PC-9 (cell line): ENCODE results near the gene DRGX. TPM values are rescaled to one million over a fixed set of nuclear protein-coding genes. Genes with fewer than 3 reads are reported as not detected.

ENCODE experiments used
- BruUV-seq: library from RNA; stranded (reverse); fragments of 400-500 nt; replicated peaks from 2 replicates; lab custom pipeline; 2021; lab: Mats Ljungman, UMichigan
- CTCF ChIA-PET: fragments of 300-600 bp; sonication (Branson Sonifier 250); formaldehyde crosslinking; loops from one replicate; lab custom pipeline; 2022; ENCODE audit warnings: antibody characterized with exemption; lab: Charles Lee
- POLR2A ChIA-PET: fragments of 300-600 bp; sonication (Branson Sonifier 250); formaldehyde crosslinking; loops from one replicate; lab custom pipeline; 2022; ENCODE audit warnings: antibody characterized with exemption; ENCODE audit not compliant: unreplicated experiment; lab: Charles Lee
- DNase-seq, 2 experiments: peaks; one replicate each; pipeline versions ENCODE4 v3.0.0 to v3.0.0-alpha.2; 2015 to 2022; ENCODE audit warnings: mixed read lengths in 1 of 2
- H2AFZ ChIP-seq: fragments of 200-600 bp; sonication (generic); 2 replicates; pipeline ENCODE4 v1.8.1; 2017; ENCODE audit warnings: antibody characterized with exemption
- H3F3A ChIP-seq: fragments of 200-600 bp; sonication (generic); 2 replicates; pipeline ENCODE4 v1.8.1; 2017; ENCODE audit warnings: antibody characterized with exemption, mild to moderate bottlenecking, low read depth; ENCODE audit not compliant: insufficient read depth
- H3K27ac ChIP-seq: fragments of 200-600 bp; sonication (generic); 2 replicates; pipeline ENCODE4 v1.6.1; 2016; ENCODE audit warnings: mixed run types
- H3K27me3 ChIP-seq: fragments of 200-600 bp; sonication (generic); 2 replicates; pipeline ENCODE4 v1.6.1; 2016; ENCODE audit warnings: low read depth, mixed run types; ENCODE audit not compliant: insufficient read depth
- H3K36me3 ChIP-seq: fragments of 200-600 bp; sonication (generic); 2 replicates; pipeline ENCODE4 v1.6.1; 2016; ENCODE audit warnings: low read depth, mixed run types
- H3K4me1 ChIP-seq: fragments of 200-600 bp; sonication (generic); replicated peaks from 2 replicates; pipeline ENCODE4 v1.6.1; 2016; ENCODE audit warnings: mixed run types; ENCODE audit not compliant: insufficient read depth
- H3K4me2 ChIP-seq: fragments of 200-600 bp; sonication (generic); 2 replicates; pipeline ENCODE4 v1.6.1; 2017; ENCODE audit warnings: mixed run types
- H3K4me3 ChIP-seq: fragments of 200-600 bp; sonication (generic); 2 replicates; pipeline ENCODE4 v1.6.1; 2016; ENCODE audit warnings: mixed run types
- H3K79me2 ChIP-seq: fragments of 200-600 bp; sonication (generic); 2 replicates; pipeline ENCODE4 v1.6.1; 2017; ENCODE audit warnings: low read depth, mixed run types
- H3K9me2 ChIP-seq: fragments of 200-600 bp; sonication (generic); 2 replicates; pipeline ENCODE4 v1.8.1; 2017; ENCODE audit warnings: mild to moderate bottlenecking; ENCODE audit not compliant: insufficient read depth
- H3K9me3 ChIP-seq: fragments of 200-600 bp; sonication (generic); 2 replicates; pipeline ENCODE4 v1.8.1; 2016; ENCODE audit warnings: low read depth; ENCODE audit not compliant: insufficient read depth
- H4K20me1 ChIP-seq: fragments of 200-600 bp; sonication (generic); 2 replicates; pipeline ENCODE4 v1.8.1; 2017; ENCODE audit not compliant: insufficient read depth
- CTCF ChIP-seq: fragments of 200-600 bp; sonication (generic); conservative IDR thresholded peaks from 2 replicates; pipeline ENCODE4 v1.6.1; 2017; ENCODE audit warnings: mixed run types, antibody characterized with exemption, mild to moderate bottlenecking, moderate library complexity
- EZH2 ChIP-seq: fragments of 200-600 bp; sonication (generic); IDR thresholded peaks from 2 replicates; pipeline ENCODE4 v1.8.0; 2017; ENCODE audit warnings: antibody characterized with exemption, low read depth
- intact Hi-C: fragments of 100-400 bp; cut with micrococcal nuclease; formaldehyde crosslinking; loops from one replicate; pipeline ENCODE4 v1.10.0; 2022; ENCODE audit not compliant: unreplicated experiment
- total RNA-seq: library from RNA; stranded (reverse); gene quantifications from 2 replicates; pipeline ENCODE4 v1.2.3, GENCODE V29; 2021

DRGX gene
- total RNA-seq, 1 experiment from 2014 or later: not detected

- H3K79me2 ChIP-seq: no peaks in the 10 kb centered on the region
- TF ChIP-seq CTCF: no peak
- no peak for TF ChIP-seq EZH2
- no TSS peak for BruUV-seq
- H2AFZ ChIP-seq: no peak overlapping the region
- intact Hi-C loops: no loop called here
- no peaks in the 10 kb centered on the region for H3K9me2 ChIP-seq
- H4K20me1 ChIP-seq: no peaks in the 10 kb centered on the region
- no peak overlapping the region for H3K4me2 ChIP-seq
- H3K27me3 ChIP-seq: peaks cover 51% of the 10 kb centered on the region
- POLR2A ChIA-PET: no interaction called here
- CTCF ChIA-PET: no interaction called here
- no peak for DNase-seq
- no peak overlapping the region for H3K27ac ChIP-seq
- no peaks in the 10 kb centered on the region for H3K4me1 ChIP-seq
- H3K4me3 ChIP-seq: no peak overlapping the region
- H3F3A ChIP-seq: no peaks in the 10 kb centered on the region
- H3K36me3 ChIP-seq: no peaks in the 10 kb centered on the region
- no peaks in the 10 kb centered on the region for H3K9me3 ChIP-seq
Measured at GRCh38 chr10:49366460-49366859, 29.4 kb downstream of the DRGX start.

GRCh38 chr10:49365675-49366415 is 30.0 kb downstream of the DRGX start:
- H4K20me1 ChIP-seq: no peaks in the 10 kb centered on the region
- H3F3A ChIP-seq: no peaks in the 10 kb centered on the region
- no peaks in the 10 kb centered on the region for H3K9me3 ChIP-seq
- no peak overlapping the region for H3K27ac ChIP-seq
- no peaks in the 10 kb centered on the region for H3K4me1 ChIP-seq
- no peaks in the 10 kb centered on the region for H3K9me2 ChIP-seq
- BruUV-seq: no TSS peak
- POLR2A ChIA-PET: no interaction called here
- DNase-seq: no peak
- TF ChIP-seq EZH2: no peak
- no peak for TF ChIP-seq CTCF
- H3K79me2 ChIP-seq: no peaks in the 10 kb centered on the region
- CTCF ChIA-PET: no interaction called here
- no peak overlapping the region for H3K4me3 ChIP-seq
- H3K36me3 ChIP-seq: no peaks in the 10 kb centered on the region
- H3K4me2 ChIP-seq: no peak overlapping the region
- intact Hi-C loops: no loop called here
- no peak overlapping the region for H2AFZ ChIP-seq
- H3K27me3 ChIP-seq: peaks cover 55% of the 10 kb centered on the region

GRCh38 chr10:49365275-49365674 is 30.6 kb downstream of the DRGX start:
- Histone ChIP-seq H4K20me1 (no peaks in the 10 kb centered on the region), H3K36me3 (no peaks in the 10 kb centered on the region), H3K9me2 (no peaks in the 10 kb centered on the region), H3K79me2 (no peaks in the 10 kb centered on the region), H3K27ac (no peak overlapping the region), H3K4me2 (no peak overlapping the region), H3K4me3 (no peak overlapping the region), H2AFZ (no peak overlapping the region), H3K27me3 (peaks cover 61% of the 10 kb centered on the region), H3F3A (no peaks in the 10 kb centered on the region), H3K4me1 (no peaks in the 10 kb centered on the region), H3K9me3 (no peaks in the 10 kb centered on the region)
- intact Hi-C loops: no loop called here
- TF ChIP-seq EZH2: no peak
- no TSS peak for BruUV-seq
- ChIA-PET CTCF (no interaction called here), POLR2A (no interaction called here)
- DNase-seq: no peak

GRCh38 chr10:49364747-49365146 is 31.1 kb downstream of the DRGX start:
- BruUV-seq: no TSS peak
- no peak for DNase-seq
- Histone ChIP-seq H4K20me1 (no peaks in the 10 kb centered on the region), H3F3A (no peaks in the 10 kb centered on the region), H3K9me3 (no peaks in the 10 kb centered on the region), H3K27me3 (peaks cover 61% of the 10 kb centered on the region), H3K79me2 (no peaks in the 10 kb centered on the region), H3K4me2 (no peak overlapping the region), H3K9me2 (no peaks in the 10 kb centered on the region), H3K36me3 (no peaks in the 10 kb centered on the region), H2AFZ (no peak overlapping the region), H3K4me1 (no peaks in the 10 kb centered on the region), H3K4me3 (no peak overlapping the region), H3K27ac (no peak overlapping the region)
- intact Hi-C loops: no loop called here
- TF ChIP-seq CTCF (no peak), EZH2 (no peak)
- ChIA-PET CTCF (no interaction called here), POLR2A (no interaction called here)
